ENCODE measurements around the gene ATF2.

The ATF2 gene

GRCh38 chr2:175188761-175189160 lies 20.8 kb upstream of the ATF2 start:
- no peak for DNase-seq (ENCODE audit: extremely low read depth, low read depth)
- H3K4me3 ChIP-seq (replicated peaks; ENCODE audit: low read depth, low read length): no peak overlapping the region
- TF ChIP-seq CTCF (IDR thresholded peaks at IDR 0.05; ENCODE audit: low read depth, low read length, missing control alignments): no peak

GRCh38 chr2:175187378-175187777 lies 19.4 kb upstream of the ATF2 start:
- H3K4me3 ChIP-seq (replicated peaks; ENCODE audit: low read depth, low read length): no peak overlapping the region
- no peak for DNase-seq (ENCODE audit: extremely low read depth, low read depth)
- TF ChIP-seq CTCF (IDR thresholded peaks at IDR 0.05; ENCODE audit: low read depth, low read length, missing control alignments): peak; percentile 20

GRCh38 chr2:175183674-175184073 lies 15.7 kb upstream of the ATF2 start:
- no peak for TF ChIP-seq CTCF (IDR thresholded peaks at IDR 0.05; ENCODE audit: low read depth, low read length, missing control alignments)
- H3K4me3 ChIP-seq (replicated peaks; ENCODE audit: low read depth, low read length): no peak overlapping the region
- no peak for DNase-seq (ENCODE audit: extremely low read depth, low read depth)

- no peak for DNase-seq (ENCODE audit: extremely low read depth, low read depth)
- no peak for TF ChIP-seq CTCF (IDR thresholded peaks at IDR 0.05; ENCODE audit: low read depth, low read length, missing control alignments)
- peak overlapping the region; percentile 93 for H3K4me3 ChIP-seq (replicated peaks; ENCODE audit: low read depth, low read length)
Observed at GRCh38 chr2:175181877-175182308, 13.9 kb upstream of the ATF2 start.

GRCh38 chr2:175181104-175181876 lies 13.3 kb upstream of the ATF2 start, which contains the start of gene ATP5MC3:
Gene ATP5MC3, minus strand, starts transcription at chr2:175181710. Its CDS starts 317 bp downstream, at chr2:175181393.
- H3K4me3 ChIP-seq (replicated peaks; ENCODE audit: low read depth, low read length): peak within 1 kb of the TSS; percentile 93
- no peak for TF ChIP-seq CTCF (IDR thresholded peaks at IDR 0.05; ENCODE audit: low read depth, low read length, missing control alignments)
- peak; percentile 84 for DNase-seq (ENCODE audit: extremely low read depth, low read depth)

- H3K4me3 ChIP-seq (replicated peaks; ENCODE audit: low read depth, low read length): peak overlapping the region; percentile 93
- no peak for TF ChIP-seq CTCF (IDR thresholded peaks at IDR 0.05; ENCODE audit: low read depth, low read length, missing control alignments)
- DNase-seq (ENCODE audit: extremely low read depth, low read depth): no peak
Observed at GRCh38 chr2:175180701-175181103, 12.7 kb upstream of the ATF2 start.

All from HFF-Myc (cell line).